HepG2 (cell line): Measurements from ENCODE around the gene CDK2. TPM values are rescaled to one million over a fixed set of nuclear protein-coding genes. Genes with fewer than 3 reads are reported as not detected.

ENCODE experiments used
- ATAC-seq: fragments of 200-7000 bp; cut with Tn5 transposase; 3 replicates; pipeline ENCODE4 v1.9.1; 2020; ENCODE audit warnings: mild to moderate bottlenecking, moderate library complexity
- BruUV-seq: library from RNA; stranded (reverse); fragments of 400-500 nt; replicated peaks from 2 replicates; lab custom pipeline; 2021; lab: Mats Ljungman, UMichigan
- CTCF ChIA-PET: fragments of 300-600 bp; formaldehyde crosslinking; extraction: SDS; loops from one replicate; lab custom pipeline; 2021; ENCODE audit warnings: low total read pairs, inconsistent platforms, low intra/inter-chr PET ratio; lab: Yijun Ruan, JAX
- POLR2A ChIA-PET: fragments of 350-600 bp; sonication (Branson Sonifier 250); formaldehyde crosslinking; loops from one replicate; lab custom pipeline; 2020; ENCODE audit warnings: antibody characterized with exemption, inconsistent platforms; lab: Yijun Ruan, JAX
- DNase-seq: peaks from one replicate; pipeline ENCODE4 v3.0.0-alpha.2; 2015; ENCODE audit warnings: low spot score
- FAIRE-seq: peaks from 3 replicates; lab custom pipeline; 2011; peaks lifted over from hg19 to GRCh38; lab: Jason Lieb, UNC
- H2AFZ ChIP-seq: one replicate; pipeline ENCODE4 v1.6.1; 2011; ENCODE audit warnings: low read length, inconsistent platforms
- H3K27ac ChIP-seq: fragments of 300-600 bp; 3 replicates; pipeline ENCODE4 v1.8.0; 2011; ENCODE audit warnings: mixed run types, mild to moderate bottlenecking, mixed read lengths, low read length, inconsistent platforms; ENCODE audit not compliant: insufficient read depth; ENCODE audit errors: extremely low read length
- H3K27me3 ChIP-seq, 2 experiments: fragments of 200-600 bp in 1 of 2; 2 replicates in 1 of 2; 3 replicates in 1 of 2; pipeline versions ENCODE4 v1.6.0 to v1.8.0; 2011; ENCODE audit warnings: low read length in 2 of 2, mild to moderate bottlenecking in 2 of 2, moderate library complexity in 2 of 2, inconsistent platforms in 1 of 2; ENCODE audit not compliant: insufficient read depth in 2 of 2, control insufficient read depth in 1 of 2
- H3K36me3 ChIP-seq, 2 experiments: fragments of 200-600 bp in 1 of 2; replicated peaks in 1 of 2; 2 replicates in 1 of 2; 3 replicates in 1 of 2; pipeline versions ENCODE4 v1.5.1 to v1.8.0; 2011; ENCODE audit warnings: low read length in 2 of 2, inconsistent platforms in 1 of 2; ENCODE audit not compliant: insufficient read depth in 2 of 2, control insufficient read depth in 1 of 2
- H3K4me1 ChIP-seq: 2 replicates; pipeline ENCODE4 v1.5.1; 2012; ENCODE audit warnings: low read length, inconsistent platforms; ENCODE audit not compliant: insufficient read depth
- H3K4me2 ChIP-seq: 2 replicates; pipeline ENCODE4 v1.6.0; 2011; ENCODE audit warnings: low read depth, low read length, inconsistent platforms
- H3K4me3 ChIP-seq, 3 experiments: fragments of 200-600 bp in 1 of 3; sonication (generic), shearing (Covaris generic) in 1 of 3; replicated peaks in 1 of 3; 2 replicates each; pipeline ENCODE4 v1.5.1; 2011 to 2016; ENCODE audit warnings: low read length in 3 of 3, inconsistent platforms in 2 of 3, low read depth in 2 of 3, mild to moderate bottlenecking in 2 of 3, control low read depth in 1 of 3, mixed read lengths in 1 of 3; ENCODE audit not compliant: insufficient read depth in 1 of 3
- H3K79me2 ChIP-seq: one replicate; pipeline ENCODE4 v1.6.1; 2011; ENCODE audit warnings: low read length, inconsistent platforms; ENCODE audit not compliant: insufficient read depth
- H3K9ac ChIP-seq: 2 replicates; pipeline ENCODE4 v1.6.0; 2011; ENCODE audit warnings: mild to moderate bottlenecking, low read depth, low read length, inconsistent platforms; ENCODE audit not compliant: insufficient read depth
- H3K9me3 ChIP-seq: 2 replicates; pipeline ENCODE4 v1.5.1; 2012; ENCODE audit warnings: mild to moderate bottlenecking, low read length
- H4K20me1 ChIP-seq: 2 replicates; pipeline ENCODE4 v1.6.0; 2011; ENCODE audit warnings: inconsistent platforms, mild to moderate bottlenecking, low read length, moderate library complexity; ENCODE audit not compliant: insufficient read depth
- CBFB ChIP-seq: sonication (generic); formaldehyde crosslinking; IDR thresholded peaks from 2 replicates; pipeline ENCODE4 v1.4.0; 2020; ENCODE audit warnings: missing genetic modification reagents
- ETV5 ChIP-seq: IDR thresholded peaks from 2 replicates; pipeline ENCODE4 v1.6.1; 2018; ENCODE audit warnings: missing biosample characterization, missing genetic modification reagents, inconsistent platforms, borderline replicate concordance
- GABPA ChIP-seq, 2 experiments: IDR thresholded peaks; 2 replicates each; pipeline ENCODE4 v1.6.1; 2011 to 2016; ENCODE audit warnings: low read depth in 2 of 2, low read length in 1 of 2, missing biosample characterization in 1 of 2, missing genetic modification characterization in 1 of 2
- PAXIP1 ChIP-seq: sonication (generic); formaldehyde crosslinking; conservative IDR thresholded peaks from 2 replicates; pipeline ENCODE4 v1.4.0; 2020; ENCODE audit warnings: mild to moderate bottlenecking, missing genetic modification reagents, moderate library complexity
- SOX5 ChIP-seq: IDR thresholded peaks from 2 replicates; pipeline ENCODE4 v1.6.1; 2016; ENCODE audit warnings: borderline replicate concordance
- SOX6 ChIP-seq, 2 experiments: fragments of 450-650 bp in 1 of 2; sonication (generic) in 1 of 2; formaldehyde crosslinking in 1 of 2; IDR thresholded peaks; 2 replicates each; pipeline versions ENCODE4 v1.4.0 to v1.6.1; 2017 to 2020; ENCODE audit warnings: antibody characterized with exemption in 1 of 2, mild to moderate bottlenecking in 1 of 2, missing genetic modification reagents in 1 of 2
- ZFP36L2 ChIP-seq: sonication (generic); formaldehyde crosslinking; IDR thresholded peaks from 2 replicates; pipeline ENCODE4 v1.4.0; 2020; ENCODE audit warnings: missing genetic modification reagents
- ZNF660 ChIP-seq: sonication (generic); formaldehyde crosslinking; IDR thresholded peaks from 2 replicates; pipeline ENCODE4 v1.5.1; 2020; ENCODE audit warnings: mild to moderate bottlenecking, low read depth, missing genetic modification reagents, borderline replicate concordance
- ZNF792 ChIP-seq: IDR thresholded peaks from 2 replicates; pipeline ENCODE4 v1.6.1; 2016
- WGBS: methylation state at CpG from one replicate; pipeline ENCODE4 v1.1.6; 2017; ENCODE audit warnings: low lambda C conversion rate; 5-methylcytosine and 5-hydroxymethylcytosine counted together
- in situ Hi-C: cut with HindIII; loops from 2 replicates; pipeline ENCODE4 v1.10.0; 2017; ENCODE audit warnings: low pct_unique_long_range_greater_than_20kb; ENCODE audit not compliant: extremely low pct_ligation_motif_present
- intact Hi-C: fragments of 100-400 bp; cut with micrococcal nuclease; formaldehyde crosslinking; loops from one replicate; pipeline ENCODE4 v1.10.0; 2022; ENCODE audit not compliant: unreplicated experiment
- polyA plus RNA-seq, 8 experiments: library from polyadenylated mRNA; depleted of rRNA in 3 of 8; stranded (reverse) in 7 of 8; unstranded in 1 of 8; fragments of >200 nt; fragmentation: Illumina TruSeq in 4 of 8; extraction: Trizol in 4 of 8; gene quantifications; 2 replicates each; pipeline versions ENCODE4 v1.2.1 to v1.2.3, GENCODE V29; 2011 to 2016; ENCODE audit warnings: low read depth in 4 of 8, missing spikeins in 1 of 8, mixed read lengths in 1 of 8; ENCODE audit not compliant: insufficient read depth in 1 of 8
- total RNA-seq, 5 experiments: library from RNA; depleted of rRNA; stranded (reverse); fragments of >200 nt; fragmentation: Illumina TruSeq; extraction: Trizol; gene quantifications; 2 replicates each; pipeline ENCODE4 v1.2.3, GENCODE V29; 2016; ENCODE audit warnings: low read depth in 1 of 5
- TF ChIP-seq, protein P1 (sequence below): sonication (generic); formaldehyde crosslinking; IDR thresholded peaks from 2 replicates; pipeline ENCODE4 v1.4.0; 2020; ENCODE audit warnings: missing genetic modification reagents

CDK2 gene
- total and polyA plus RNA-seq, 2 of the 13 experiments (the other 11 are each of a cell fraction or from before 2014, with no cell fraction given) = 47.5 to 52.6 TPM

GRCh38 chr12:55929306-55929791, 37.3 kb upstream of the CDK2 start:
- in situ Hi-C loops = loop anchor here (5.0 kb wide), 1 partner anchor 97 kb away; no protein-coding TSS in a partner anchor
- peaks cover 33% of the 10 kb centered on the region for H3K79me2 ChIP-seq
- CTCF ChIA-PET = no interaction called here

More at GRCh38 chr12:55929306-55929791, 37.3 kb upstream of the CDK2 start:
- Histone ChIP-seq H3K9ac (peak overlapping the region; percentile 19; the same call in 1 of the 2 replicates), H3K27ac (peak overlapping the region; percentile 38), H3K36me3 (no peaks in the 10 kb centered on the region; a peak in 2 of 5 replicates), H3K27me3 (peaks cover 0 to 11% of the 10 kb centered on the region in 2 experiments; a peak in 1 of 5 replicates), H2AFZ (no peak overlapping the region), H3K9me3 (no peaks in the 10 kb centered on the region), H4K20me1 (peaks cover 9% of the 10 kb centered on the region; the same call in 1 of the 2 replicates), H3K4me3 (peak overlapping the region; percentile 22 to 45 (median 44); a peak in 5 of 6 replicates), H3K4me2 (peak overlapping the region; percentile 97), H3K4me1 (peaks cover 63% of the 10 kb centered on the region)
- ATAC-seq (no peak), DNase-seq (no peak), FAIRE-seq (no peak)
- POLR2A ChIA-PET = interaction anchor here (0.7 to 10.5 kb wide), 7 partner anchors 29 to 229 kb away, joined by 3 to 108 read pairs (median 20); partner anchors contain the start of genes DNAJC14, MYL6, ORMDL2 and RAB5B
- TF ChIP-seq SOX5 (CRISPR knock-in tag) (peak; percentile 13; the same call in 1 of the 2 replicates), ZFP36L2 (no peak), ZNF660 (CRISPR knock-in tag) (no peak), PAXIP1 (CRISPR knock-in tag) (0 out of 2 replicates have a peak, but pooled peaks have one; percentile 3), ZNF792 (0 out of 2 replicates have a peak, but pooled peaks have one; percentile 5), GABPA (IDR thresholded peaks at IDR 0.05; ENCODE audit: low read depth, low read length) (no peak), GABPA (CRISPR knock-in tag; IDR thresholded peaks at IDR 0.05; ENCODE audit: low read depth) (peak; percentile 64), SOX6 (IDR thresholded peaks at IDR 0.05) (no peak), SOX6 (CRISPR knock-in tag; IDR thresholded peaks at IDR 0.05) (0 out of 2 replicates have a peak, but pooled peaks have one; percentile 4), CBFB (CRISPR knock-in tag) (no peak), ETV5 (CRISPR knock-in tag) (peak; percentile 64; the same call in 1 of the 2 replicates)
- TF ChIP-seq, protein P1, sequence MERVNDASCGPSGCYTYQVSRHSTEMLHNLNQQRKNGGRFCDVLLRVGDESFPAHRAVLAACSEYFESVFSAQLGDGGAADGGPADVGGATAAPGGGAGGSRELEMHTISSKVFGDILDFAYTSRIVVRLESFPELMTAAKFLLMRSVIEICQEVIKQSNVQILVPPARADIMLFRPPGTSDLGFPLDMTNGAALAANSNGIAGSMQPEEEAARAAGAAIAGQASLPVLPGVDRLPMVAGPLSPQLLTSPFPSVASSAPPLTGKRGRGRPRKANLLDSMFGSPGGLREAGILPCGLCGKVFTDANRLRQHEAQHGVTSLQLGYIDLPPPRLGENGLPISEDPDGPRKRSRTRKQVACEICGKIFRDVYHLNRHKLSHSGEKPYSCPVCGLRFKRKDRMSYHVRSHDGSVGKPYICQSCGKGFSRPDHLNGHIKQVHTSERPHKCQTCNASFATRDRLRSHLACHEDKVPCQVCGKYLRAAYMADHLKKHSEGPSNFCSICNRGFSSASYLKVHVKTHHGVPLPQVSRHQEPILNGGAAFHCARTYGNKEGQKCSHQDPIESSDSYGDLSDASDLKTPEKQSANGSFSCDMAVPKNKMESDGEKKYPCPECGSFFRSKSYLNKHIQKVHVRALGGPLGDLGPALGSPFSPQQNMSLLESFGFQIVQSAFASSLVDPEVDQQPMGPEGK (CRISPR knock-in tag) = peak; percentile 71
- no TSS peak for BruUV-seq
- intact Hi-C loops = no loop called here
- WGBS = 18% methylated on average over 8 of the region's 8 CpGs
